ENCODE results near the gene SAPCD1. TPM values are rescaled to one million over a fixed set of nuclear protein-coding genes. Genes with fewer than 3 reads are reported as not detected.

The SAPCD1 gene
- total and polyA plus RNA-seq, 10 of the 15 experiments (the other 5 are each of a cell fraction or from before 2014, with no cell fraction given) = 1.6 to 13.0 (median 5.4) TPM

GRCh38 chr6:31737991-31738979, 24.2 kb upstream of the SAPCD1 start (continued):
- TF ChIP-seq SMAD1 (IDR thresholded peaks at IDR 0.05; ENCODE audit: low read depth, partially characterized antibody) = peak; percentile 72
- peak; percentile 61 for TF ChIP-seq DPF2 (IDR thresholded peaks at IDR 0.05)
- TF ChIP-seq TARDBP (IDR thresholded peaks at IDR 0.05; ENCODE audit: borderline replicate concordance) = no peak
- TF ChIP-seq E2F8 (IDR thresholded peaks at IDR 0.05; ENCODE audit: low read depth, partially characterized antibody) = no peak
- TF ChIP-seq BRCA1 (IDR thresholded peaks at IDR 0.05; ENCODE audit: low read depth, low read length) = no peak
- no peak for TF ChIP-seq ZNF274 (IDR thresholded peaks at IDR 0.05; ENCODE audit: insufficient read depth, insufficient read length)
- no peak for TF ChIP-seq ZSCAN29 (IDR thresholded peaks at IDR 0.05)
- no peak for TF ChIP-seq MAX (IDR thresholded peaks at IDR 0.05; ENCODE audit: low read depth, low read length)
- TF ChIP-seq ZBTB40 (IDR thresholded peaks at IDR 0.05; ENCODE audit: borderline replicate concordance) = no peak
- no peak for TF ChIP-seq HSF1 (IDR thresholded peaks at IDR 0.05; ENCODE audit: low read depth, low read length)
- no peak for TF ChIP-seq CEBPZ (IDR thresholded peaks at IDR 0.05; ENCODE audit: low read depth, low read length)

Measured in GM12878 (cell line).